Suprapubic skin (tissue), 3 donors: ENCODE measurements around the gene RAF1.

Experiments
- EP300 ChIP-seq: sonication (generic); formaldehyde crosslinking; IDR thresholded peaks from one replicate; pipeline ENCODE4 v1.6.1; 2017; ENCODE audit warnings: antibody characterized with exemption
- POLR2A ChIP-seq, 2 donors: fragments of 450-650 bp; IDR thresholded peaks; one replicate each; pipeline ENCODE4 v1.6.1; 2017; ENCODE audit warnings: antibody characterized with exemption in 2 of 2, mild to moderate bottlenecking in 2 of 2, moderate library complexity in 2 of 2
- TF ChIP-seq, protein P1 (sequence below), 2 donors: fragments of 200-600 bp in 1 of 2; fragments of 450-650 bp in 1 of 2; sonication (generic) in 1 of 2; IDR thresholded peaks; one replicate each; pipeline ENCODE4 v1.5.1; 2016 to 2019; ENCODE audit warnings: antibody characterized with exemption in 2 of 2, mild to moderate bottlenecking in 1 of 2, moderate library complexity in 1 of 2

DNA sequence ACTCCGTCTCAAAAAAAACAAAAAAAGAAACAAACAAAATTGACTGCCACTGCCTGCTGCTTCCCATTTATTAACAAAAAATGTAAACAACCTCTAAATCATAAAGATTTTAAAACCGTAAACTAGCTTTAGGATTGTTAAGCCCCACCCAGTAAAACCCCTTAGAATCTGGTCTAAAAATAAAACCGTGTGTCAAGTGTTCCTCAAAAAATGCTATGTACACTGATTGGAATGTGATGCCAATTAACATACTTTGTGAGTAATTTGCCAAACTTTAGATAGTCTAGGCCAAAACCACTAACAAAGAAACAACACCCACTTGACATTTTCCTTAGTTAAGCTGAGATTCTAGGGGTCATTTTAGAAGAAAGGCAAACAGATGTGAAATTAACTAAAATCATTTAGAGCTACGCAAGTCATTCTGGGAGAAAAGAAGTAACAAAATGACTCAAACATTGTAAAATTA is 5.3 kb downstream of the RAF1 start:
- TF ChIP-seq, protein P1, sequence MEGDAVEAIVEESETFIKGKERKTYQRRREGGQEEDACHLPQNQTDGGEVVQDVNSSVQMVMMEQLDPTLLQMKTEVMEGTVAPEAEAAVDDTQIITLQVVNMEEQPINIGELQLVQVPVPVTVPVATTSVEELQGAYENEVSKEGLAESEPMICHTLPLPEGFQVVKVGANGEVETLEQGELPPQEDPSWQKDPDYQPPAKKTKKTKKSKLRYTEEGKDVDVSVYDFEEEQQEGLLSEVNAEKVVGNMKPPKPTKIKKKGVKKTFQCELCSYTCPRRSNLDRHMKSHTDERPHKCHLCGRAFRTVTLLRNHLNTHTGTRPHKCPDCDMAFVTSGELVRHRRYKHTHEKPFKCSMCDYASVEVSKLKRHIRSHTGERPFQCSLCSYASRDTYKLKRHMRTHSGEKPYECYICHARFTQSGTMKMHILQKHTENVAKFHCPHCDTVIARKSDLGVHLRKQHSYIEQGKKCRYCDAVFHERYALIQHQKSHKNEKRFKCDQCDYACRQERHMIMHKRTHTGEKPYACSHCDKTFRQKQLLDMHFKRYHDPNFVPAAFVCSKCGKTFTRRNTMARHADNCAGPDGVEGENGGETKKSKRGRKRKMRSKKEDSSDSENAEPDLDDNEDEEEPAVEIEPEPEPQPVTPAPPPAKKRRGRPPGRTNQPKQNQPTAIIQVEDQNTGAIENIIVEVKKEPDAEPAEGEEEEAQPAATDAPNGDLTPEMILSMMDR (IDR thresholded peaks at IDR 0.05) = no peak
- no peak for TF ChIP-seq EP300
- TF ChIP-seq POLR2A (IDR thresholded peaks at IDR 0.05) = no peak
